GM12891 (cell line): ENCODE measurements around the gene ALDH3B2.

Experiments
- PAX5 ChIP-seq: IDR thresholded peaks from 2 replicates; pipeline ENCODE4 v1.6.1; 2011; ENCODE audit warnings: low read length, moderate library complexity, mild to moderate bottlenecking; ENCODE audit not compliant: insufficient read depth, severe bottlenecking
- POLR2A ChIP-seq: IDR thresholded peaks from 2 replicates; pipeline ENCODE4 v1.6.1; 2011; ENCODE audit warnings: low read depth, low read length, control low read depth
- POLR2AphosphoS5 ChIP-seq: IDR thresholded peaks from 2 replicates; pipeline ENCODE4 v1.6.1; 2011; ENCODE audit warnings: low read depth, low read length, control low read depth
- POU2F2 ChIP-seq: IDR thresholded peaks from 2 replicates; pipeline ENCODE4 v1.6.1; 2011; ENCODE audit warnings: low read depth, mild to moderate bottlenecking, control low read depth, low read length, moderate library complexity
- SPI1 ChIP-seq: IDR thresholded peaks from 2 replicates; pipeline ENCODE4 v1.6.1; 2011; ENCODE audit warnings: low read depth, low read length, control low read depth
- TAF1 ChIP-seq: IDR thresholded peaks from 2 replicates; pipeline ENCODE4 v1.6.1; 2011; ENCODE audit warnings: low read depth, low read length, control low read depth

DNA sequence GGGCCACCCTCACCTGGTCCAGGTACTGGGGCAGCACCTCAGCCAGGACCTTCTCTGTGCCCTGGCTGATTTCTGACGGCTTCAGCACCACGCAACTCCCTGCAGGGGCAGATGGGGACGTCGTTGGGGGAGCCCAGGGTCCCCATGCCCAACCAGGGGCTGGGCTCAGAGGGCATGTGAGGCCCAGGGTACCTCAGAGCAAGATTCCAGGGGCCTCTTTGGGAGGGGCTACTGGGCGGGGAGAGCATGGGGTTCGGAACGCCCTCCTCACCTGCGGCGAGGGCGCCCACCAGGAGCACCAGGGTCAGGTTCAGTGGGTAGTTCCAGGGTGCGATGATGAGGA is 8.1 kb downstream of the ALDH3B2 start:
- no peak for TF ChIP-seq POLR2A
- TF ChIP-seq POLR2AphosphoS5: no peak
- no peak for TF ChIP-seq SPI1
- TF ChIP-seq TAF1: no peak
- TF ChIP-seq POU2F2: no peak
- no peak for TF ChIP-seq PAX5
